ENCODE measurements around the gene ITFG1.
"Not testable (repeated sequence)": the region's sequence is repeated elsewhere in the genome, so short reads cannot be mapped to it uniquely, and the experiment has no call there.

Gene ITFG1

GRCh38 chr16:47473004-47473403 is 12.1 kb upstream of the ITFG1 start:
- H3K9ac ChIP-seq (ENCODE audit: low read length in 2 of 2); H3K36me3 ChIP-seq (ENCODE audit: control insufficient read depth in 2 of 2, insufficient read depth in 2 of 2, low read length in 2 of 2); H3K4me1 ChIP-seq (ENCODE audit: control insufficient read depth, insufficient read depth, low read length); H3K9me3 ChIP-seq (ENCODE audit: control insufficient read depth in 2 of 2, low read length in 2 of 2); H3K4me3 ChIP-seq (ENCODE audit: low read length in 2 of 2); H3K27me3 ChIP-seq (ENCODE audit: control insufficient read depth in 1 of 2, insufficient read depth in 2 of 2, low read length in 2 of 2); H3K27ac ChIP-seq (ENCODE audit: low read length): not testable (repeated sequence)

- Histone ChIP-seq H3K27me3 (ENCODE audit: control insufficient read depth in 1 of 2, insufficient read depth in 2 of 2, low read length in 2 of 2) (no peaks in the 10 kb centered on the region), H3K4me1 (ENCODE audit: control insufficient read depth, insufficient read depth, low read length) (no peaks in the 10 kb centered on the region), H3K27ac (ENCODE audit: low read length) (no peak overlapping the region), H3K36me3 (ENCODE audit: control insufficient read depth in 2 of 2, insufficient read depth in 2 of 2, low read length in 2 of 2) (no peaks in the 10 kb centered on the region), H3K9ac (ENCODE audit: low read length in 2 of 2) (no peak overlapping the region), H3K4me3 (ENCODE audit: low read length in 2 of 2) (no peak overlapping the region), H3K9me3 (ENCODE audit: control insufficient read depth in 2 of 2, low read length in 2 of 2) (no peaks in the 10 kb centered on the region)
These were observed 9.9 kb upstream of the ITFG1 start for GRCh38 chr16:47470810-47471209.

DNA sequence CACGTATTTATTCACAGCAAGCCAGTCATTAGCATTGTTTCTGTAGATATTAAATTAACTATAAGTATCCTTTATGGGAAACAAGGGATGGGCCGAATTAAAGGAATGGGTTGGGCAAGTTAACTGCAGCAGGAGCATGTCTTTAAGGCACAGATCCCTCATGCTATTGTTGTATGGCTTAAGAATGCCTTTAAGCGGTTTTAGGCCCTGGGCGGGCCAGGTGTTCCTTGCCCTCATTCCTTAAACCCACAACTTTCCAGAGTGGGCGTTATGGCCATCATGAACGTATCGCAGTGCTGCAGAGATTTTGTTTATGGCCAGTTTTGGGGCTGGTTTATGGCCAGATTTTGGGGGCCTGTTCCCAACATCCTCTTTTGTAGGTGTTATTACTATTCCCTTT is 9.3 kb upstream of the ITFG1 start:
- Histone ChIP-seq H3K27me3 (ENCODE audit: control insufficient read depth in 1 of 2, insufficient read depth in 2 of 2, low read length in 2 of 2) (no peaks in the 10 kb centered on the region), H3K27ac (ENCODE audit: low read length) (no peak overlapping the region), H3K9ac (ENCODE audit: low read length in 2 of 2) (no peak overlapping the region), H3K4me1 (ENCODE audit: control insufficient read depth, insufficient read depth, low read length) (no peaks in the 10 kb centered on the region), H3K4me3 (ENCODE audit: low read length in 2 of 2) (no peak overlapping the region), H3K36me3 (ENCODE audit: control insufficient read depth in 2 of 2, insufficient read depth in 2 of 2, low read length in 2 of 2) (no peaks in the 10 kb centered on the region), H3K9me3 (ENCODE audit: control insufficient read depth in 2 of 2, low read length in 2 of 2) (no peaks in the 10 kb centered on the region)

DNA sequence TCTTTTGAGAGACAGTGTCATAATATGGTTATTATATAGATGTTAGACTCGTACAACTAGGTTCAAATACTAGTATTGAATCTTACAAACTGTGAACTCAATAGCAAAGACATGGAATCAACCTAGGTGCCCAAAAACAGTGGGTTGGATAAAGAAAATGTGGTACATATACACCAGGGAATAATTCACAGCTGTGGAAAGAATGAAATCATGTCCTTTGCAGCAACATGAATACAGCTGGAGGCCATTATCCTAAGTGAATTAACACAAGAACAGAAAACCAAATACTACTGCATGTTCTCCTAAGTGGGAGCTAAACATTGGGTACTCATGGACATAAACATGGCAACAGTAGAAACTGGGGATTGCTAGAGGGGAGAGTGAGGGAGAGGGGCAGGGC is 8.4 kb upstream of the ITFG1 start:
- H3K27me3 ChIP-seq (ENCODE audit: control insufficient read depth in 1 of 2, insufficient read depth in 2 of 2, low read length in 2 of 2) = no peaks in the 10 kb centered on the region
- H3K4me1 ChIP-seq (ENCODE audit: control insufficient read depth, insufficient read depth, low read length) = peaks cover 7% of the 10 kb centered on the region
- H3K4me3 ChIP-seq (ENCODE audit: low read length in 2 of 2) = no peak overlapping the region
- H3K27ac ChIP-seq (ENCODE audit: low read length) = no peak overlapping the region
- H3K9ac ChIP-seq (ENCODE audit: low read length in 2 of 2) = no peak overlapping the region
- no peaks in the 10 kb centered on the region for H3K36me3 ChIP-seq (ENCODE audit: control insufficient read depth in 2 of 2, insufficient read depth in 2 of 2, low read length in 2 of 2)
- no peaks in the 10 kb centered on the region for H3K9me3 ChIP-seq (ENCODE audit: control insufficient read depth in 2 of 2, low read length in 2 of 2)

- not testable (repeated sequence) for H3K36me3 ChIP-seq (ENCODE audit: control insufficient read depth in 2 of 2, insufficient read depth in 2 of 2, low read length in 2 of 2)
These were observed 7.3 kb upstream of the ITFG1 start for GRCh38 chr16:47468070-47468689.

GRCh38 chr16:47467501-47467900 is 6.6 kb upstream of the ITFG1 start:
- Histone ChIP-seq H3K36me3 (ENCODE audit: control insufficient read depth in 2 of 2, insufficient read depth in 2 of 2, low read length in 2 of 2) (no peaks in the 10 kb centered on the region), H3K4me3 (ENCODE audit: low read length in 2 of 2) (no peak overlapping the region), H3K27ac (ENCODE audit: low read length) (no peak overlapping the region), H3K9me3 (ENCODE audit: control insufficient read depth in 2 of 2, low read length in 2 of 2) (no peaks in the 10 kb centered on the region), H3K4me1 (ENCODE audit: control insufficient read depth, insufficient read depth, low read length) (peaks cover 11% of the 10 kb centered on the region), H3K27me3 (ENCODE audit: control insufficient read depth in 1 of 2, insufficient read depth in 2 of 2, low read length in 2 of 2) (no peaks in the 10 kb centered on the region), H3K9ac (ENCODE audit: low read length in 2 of 2) (no peak overlapping the region)

More at GRCh38 chr16:47468070-47468689, 7.3 kb upstream of the ITFG1 start:
- not testable (repeated sequence) for H3K27me3 ChIP-seq (ENCODE audit: control insufficient read depth in 1 of 2, insufficient read depth in 2 of 2, low read length in 2 of 2); H3K9me3 ChIP-seq (ENCODE audit: control insufficient read depth in 2 of 2, low read length in 2 of 2); H3K27ac ChIP-seq (ENCODE audit: low read length); H3K9ac ChIP-seq (ENCODE audit: low read length in 2 of 2); H3K4me3 ChIP-seq (ENCODE audit: low read length in 2 of 2)
- peaks cover 11% of the 10 kb centered on the region for H3K4me1 ChIP-seq (ENCODE audit: control insufficient read depth, insufficient read depth, low read length)

- Histone ChIP-seq H3K9ac (ENCODE audit: low read length in 2 of 2) (no peak overlapping the region), H3K4me1 (ENCODE audit: control insufficient read depth, insufficient read depth, low read length) (peaks cover 13% of the 10 kb centered on the region), H3K9me3 (ENCODE audit: control insufficient read depth in 2 of 2, low read length in 2 of 2) (no peaks in the 10 kb centered on the region), H3K27me3 (ENCODE audit: control insufficient read depth in 1 of 2, insufficient read depth in 2 of 2, low read length in 2 of 2) (no peaks in the 10 kb centered on the region), H3K36me3 (ENCODE audit: control insufficient read depth in 2 of 2, insufficient read depth in 2 of 2, low read length in 2 of 2) (no peaks in the 10 kb centered on the region), H3K4me3 (ENCODE audit: low read length in 2 of 2) (no peak overlapping the region), H3K27ac (ENCODE audit: low read length) (no peak overlapping the region)
These were observed 5.2 kb upstream of the ITFG1 start for GRCh38 chr16:47465919-47466630.

GRCh38 chr16:47463771-47464624 is 3.1 kb upstream of the ITFG1 start:
- peak overlapping the region in 1 of 2 donors; percentile 7 for H3K9ac ChIP-seq (ENCODE audit: low read length in 2 of 2)
- peak overlapping the region in 1 of 2 donors; percentile 36 for H3K4me3 ChIP-seq (ENCODE audit: low read length in 2 of 2)
- no peak overlapping the region for H3K27ac ChIP-seq (ENCODE audit: low read length)
- H3K27me3 ChIP-seq (ENCODE audit: control insufficient read depth in 1 of 2, insufficient read depth in 2 of 2, low read length in 2 of 2) = no peaks in the 10 kb centered on the region
- H3K4me1 ChIP-seq (ENCODE audit: control insufficient read depth, insufficient read depth, low read length) = peaks cover 25% of the 10 kb centered on the region
- no peaks in the 10 kb centered on the region for H3K9me3 ChIP-seq (ENCODE audit: control insufficient read depth in 2 of 2, low read length in 2 of 2)
- H3K36me3 ChIP-seq (ENCODE audit: control insufficient read depth in 2 of 2, insufficient read depth in 2 of 2, low read length in 2 of 2) = no peaks in the 10 kb centered on the region

DNA sequence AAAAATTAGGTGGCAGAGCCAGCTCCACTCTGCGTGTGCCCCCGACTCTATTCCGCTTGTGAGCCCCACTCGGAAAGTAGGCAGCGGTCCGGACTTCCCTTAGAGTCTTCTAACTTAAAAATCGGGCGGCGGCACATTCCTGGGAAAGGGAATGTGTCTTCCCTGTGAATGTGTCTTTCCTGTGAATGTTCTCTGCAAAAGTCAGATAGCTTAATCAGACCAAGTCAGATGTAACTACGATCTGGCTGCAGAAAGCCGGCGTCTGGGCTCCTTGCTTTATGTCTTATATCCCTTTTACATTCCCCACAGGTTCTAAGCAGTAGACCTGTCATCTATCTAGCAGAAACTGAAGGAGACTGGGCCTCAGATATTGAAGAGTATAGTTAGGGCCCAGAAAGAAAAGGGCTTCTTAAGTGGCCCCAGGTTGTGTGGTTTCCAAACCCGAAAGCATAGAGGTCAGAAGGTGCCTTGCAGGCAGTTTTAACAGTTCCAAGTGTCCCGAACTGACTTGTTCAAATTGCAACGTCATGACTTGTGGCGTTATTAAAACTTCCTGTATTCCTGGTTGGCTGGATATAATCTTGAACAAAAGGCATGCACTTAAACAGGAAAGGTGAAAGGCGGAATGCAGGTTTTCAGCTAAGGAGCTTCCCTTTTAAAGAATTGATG is 869 bp upstream of the ITFG1 start:
- H3K4me1 ChIP-seq (ENCODE audit: control insufficient read depth, insufficient read depth, low read length) = peaks cover 25% of the 10 kb centered on the region
- H3K27me3 ChIP-seq (ENCODE audit: control insufficient read depth in 1 of 2, insufficient read depth in 2 of 2, low read length in 2 of 2) = no peaks in the 10 kb centered on the region
- peak overlapping the region; percentile 91 to 96 for H3K9ac ChIP-seq (ENCODE audit: low read length in 2 of 2)
- no peaks in the 10 kb centered on the region for H3K9me3 ChIP-seq (ENCODE audit: control insufficient read depth in 2 of 2, low read length in 2 of 2)
- H3K36me3 ChIP-seq (ENCODE audit: control insufficient read depth in 2 of 2, insufficient read depth in 2 of 2, low read length in 2 of 2) = peaks cover under 1 to 3% of the 10 kb centered on the region in 2 donors
- peak overlapping the region; percentile 94 for H3K27ac ChIP-seq (ENCODE audit: low read length)
- peak overlapping the region; percentile 87 to 96 for H3K4me3 ChIP-seq (ENCODE audit: low read length in 2 of 2)

DNA sequence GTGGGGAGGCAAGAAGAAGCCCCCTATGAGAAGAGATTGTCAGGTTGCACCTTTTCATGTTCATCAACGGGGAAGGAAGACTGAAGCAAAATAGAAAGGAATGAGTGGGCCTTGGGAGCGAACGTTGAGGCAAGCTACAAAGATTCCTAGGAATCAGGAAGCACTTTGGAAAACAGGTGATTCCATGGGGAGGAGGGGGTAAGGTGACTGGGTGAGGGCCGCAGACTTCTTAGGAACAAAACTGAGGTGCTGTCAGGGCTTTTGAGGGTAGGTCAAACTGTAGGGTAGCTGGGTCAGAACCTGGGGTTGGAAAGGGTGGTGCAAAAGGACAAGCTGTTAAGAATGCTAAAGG is 528 bp downstream of the ITFG1 start:
- peak overlapping the region; percentile 94 for H3K27ac ChIP-seq (ENCODE audit: low read length)
- H3K27me3 ChIP-seq (ENCODE audit: control insufficient read depth in 1 of 2, insufficient read depth in 2 of 2, low read length in 2 of 2) = no peaks in the 10 kb centered on the region
- H3K4me3 ChIP-seq (ENCODE audit: low read length in 2 of 2) = peak overlapping the region; percentile 87 to 96
- H3K36me3 ChIP-seq (ENCODE audit: control insufficient read depth in 2 of 2, insufficient read depth in 2 of 2, low read length in 2 of 2) = peaks cover 2 to 3% of the 10 kb centered on the region in 2 donors
- peak overlapping the region; percentile 91 to 96 for H3K9ac ChIP-seq (ENCODE audit: low read length in 2 of 2)
- peaks cover 25% of the 10 kb centered on the region for H3K4me1 ChIP-seq (ENCODE audit: control insufficient read depth, insufficient read depth, low read length)
- no peaks in the 10 kb centered on the region for H3K9me3 ChIP-seq (ENCODE audit: control insufficient read depth in 2 of 2, low read length in 2 of 2)

Data from stomach smooth muscle (tissue), 2 donors.